Pancreas (tissue), 10 donors: ENCODE data around the gene NSD2. TPM values are rescaled to one million over a fixed set of nuclear protein-coding genes. Genes with fewer than 3 reads are reported as not detected.
A peak's percentile ranks its signal among the peaks of the same experiment; 100 is the strongest.

Experiments
- ATAC-seq, 4 donors: fragments of 200-7000 bp; cut with Tn5 transposase; one replicate each; pipeline versions ENCODE4 v1.8.0 to v1.9.1; 2020; ENCODE audit warnings: mild to moderate bottlenecking in 4 of 4, moderate library complexity in 4 of 4
- DNase-seq, 6 donors: peaks; one replicate each; pipeline ENCODE4 v3.0.0-alpha.2; 2020
- FAIRE-seq: peaks from 2 replicates; lab custom pipeline; 2012; peaks lifted over from hg19 to GRCh38; lab: Jason Lieb, UNC
- H3K27ac ChIP-seq, 4 donors: fragments of 200-600 bp; sonication (generic); 1 replicate in 3 of 4; 2 replicates in 1 of 4; pipeline versions ENCODE4 v1.5.0 to v1.8.0; 2020
- H3K27me3 ChIP-seq, 4 donors: fragments of 200-600 bp; one replicate each; pipeline ENCODE4 v1.8.0; 2021
- H3K36me3 ChIP-seq, 3 donors: fragments of 200-600 bp; sonication (generic) in 1 of 3; one replicate each; pipeline versions ENCODE4 v1.5.0 to v1.8.0; 2020 to 2021
- H3K4me1 ChIP-seq, 3 donors: fragments of 200-600 bp; one replicate each; pipeline ENCODE4 v1.8.0; 2021
- H3K4me3 ChIP-seq, 4 donors: fragments of 200-600 bp; sonication (generic) in 2 of 4; one replicate each; pipeline versions ENCODE4 v1.5.0 to v1.8.0; 2020 to 2021
- H3K9me3 ChIP-seq, 4 donors: fragments of 200-600 bp; one replicate each; pipeline ENCODE4 v1.8.0; 2021
- CTCF ChIP-seq, 4 donors: fragments of 200-600 bp; sonication (generic) in 3 of 4; IDR thresholded peaks; one replicate each; pipeline versions ENCODE4 v1.5.0 to v1.8.0; 2021; ENCODE audit warnings: antibody characterized with exemption in 4 of 4
- WGBS, 2 donors: extraction: QIAGEN DNeasy Blood & Tissue Kit; methylation state at CpG; one replicate each; pipeline ENCODE4 v1.1.7; 2013; 5-methylcytosine and 5-hydroxymethylcytosine counted together
- intact Hi-C, 3 donors: fragments of 100-400 bp; cut with DNase I; formaldehyde crosslinking; loops; one replicate each; pipeline versions ENCODE4 v1.11.1 to v1.14.2; 2022
- polyA plus RNA-seq, 2 donors: library from polyadenylated mRNA; stranded (reverse); fragments of 200-250 nt; gene quantifications; one replicate each; pipeline ENCODE4 v1.2.3, GENCODE V29; 2013
- total RNA-seq, 6 donors: library from RNA; stranded (reverse); fragmentation: NEBNext Ultra II Directional in 4 of 6; extraction: Animal tissue kit (Norgen Biotek cat#: 25700) in 4 of 6; gene quantifications; one replicate each; pipeline versions ENCODE4 v1.2.1 to v1.2.4, GENCODE V29; 2021 to 2023
- donor health status: healthy with polysubstance abuse.
- donor health status: DM: no; HTN: no; CAD: no; lungs with moderate emphysema.
- donor health status: DM: no; HTN: no; CAD: no.
- donor health status: control.
- donor health status: control.
- donor health status: Bipolar disorder and iron deficiency.
- donor health status: DM: yes; HTN: yes; CAD: no.
- donor health status: DM: no; HTN: no; CAD: no.
- donor health status: DM: no; HTN: no; CAD: no.
- donor health status: DM: yes; HTN: yes; CAD: no.

NSD2 gene
- total and polyA plus RNA-seq, 8 donors: 11.7 to 36.6 (median 22.4) TPM

GRCh38 chr4:1974840-1975239 lies 103.6 kb downstream of the NSD2 start:
- Histone ChIP-seq H3K4me1 (no peaks in the 10 kb centered on the region), H3K4me3 (no peak overlapping the region), H3K9me3 (no peaks in the 10 kb centered on the region), H3K27me3 (no peaks in the 10 kb centered on the region), H3K27ac (no peak overlapping the region), H3K36me3 (peaks cover 0 to 27% (median 4%) of the 10 kb centered on the region in 3 donors)
- DNase-seq (no peak), FAIRE-seq (no peak), ATAC-seq (no peak)
- 92 to 93% methylated on average over 8 of the region's 8 CpGs for WGBS, 2 donors
- TF ChIP-seq CTCF (IDR thresholded peaks at IDR 0.05): no peak
- intact Hi-C loops: no loop called here

GRCh38 chr4:1975391-1975801 lies 104.2 kb downstream of the NSD2 start:
- no peaks in the 10 kb centered on the region for H3K9me3 ChIP-seq
- DNase-seq (no peak), FAIRE-seq (no peak), ATAC-seq (no peak)
- H3K27ac ChIP-seq: no peak overlapping the region
- peaks cover 0 to 27% (median 4%) of the 10 kb centered on the region in 3 donors for H3K36me3 ChIP-seq
- H3K4me3 ChIP-seq: no peak overlapping the region
- 92 to 94% methylated on average over 14 of the region's 14 CpGs for WGBS, 2 donors
- no peaks in the 10 kb centered on the region for H3K4me1 ChIP-seq
- H3K27me3 ChIP-seq: no peaks in the 10 kb centered on the region
- intact Hi-C loops: no loop called here
- TF ChIP-seq CTCF (IDR thresholded peaks at IDR 0.05): no peak

- TF ChIP-seq CTCF (IDR thresholded peaks at IDR 0.05): no peak
- ATAC-seq (no peak), DNase-seq (peak in 1 of 6 donors; percentile 43), FAIRE-seq (no peak)
- Histone ChIP-seq H3K9me3 (no peaks in the 10 kb centered on the region), H3K27me3 (no peaks in the 10 kb centered on the region), H3K36me3 (peaks cover 0 to 27% (median 4%) of the 10 kb centered on the region in 3 donors), H3K27ac (no peak overlapping the region), H3K4me1 (no peaks in the 10 kb centered on the region), H3K4me3 (no peak overlapping the region)
- 89 to 94% methylated on average over 11 of the region's 11 CpGs for WGBS, 2 donors
- intact Hi-C loops: no loop called here
These were observed 104.7 kb downstream of the NSD2 start for GRCh38 chr4:1975880-1976279.

- intact Hi-C loops: no loop called here
- H3K27ac ChIP-seq: no peak overlapping the region
- no peak overlapping the region for H3K4me3 ChIP-seq
- 95% methylated on average over 33 to 35 of the region's 35 CpGs for WGBS, 2 donors
- no peak for TF ChIP-seq CTCF (IDR thresholded peaks at IDR 0.05)
- no peaks in the 10 kb centered on the region for H3K27me3 ChIP-seq
- FAIRE-seq (no peak), ATAC-seq (no peak), DNase-seq (peak in 1 of 6 donors; percentile 25)
- H3K4me1 ChIP-seq: no peaks in the 10 kb centered on the region
- H3K9me3 ChIP-seq: no peaks in the 10 kb centered on the region
- H3K36me3 ChIP-seq: peaks cover 0 to 27% (median 4%) of the 10 kb centered on the region in 3 donors
These were observed 105.5 kb downstream of the NSD2 start for GRCh38 chr4:1976416-1977352.

- no peak for TF ChIP-seq CTCF (IDR thresholded peaks at IDR 0.05)
- H3K27me3 ChIP-seq: no peaks in the 10 kb centered on the region
- H3K36me3 ChIP-seq: peaks cover 0 to 38% (median 4%) of the 10 kb centered on the region in 3 donors
- H3K27ac ChIP-seq: no peak overlapping the region
- H3K9me3 ChIP-seq: no peaks in the 10 kb centered on the region
- FAIRE-seq (no peak), DNase-seq (no peak), ATAC-seq (no peak)
- intact Hi-C loops: no loop called here
- H3K4me3 ChIP-seq: no peak overlapping the region
- 95 to 97% methylated on average over 13 of the region's 13 CpGs for WGBS, 2 donors
- no peaks in the 10 kb centered on the region for H3K4me1 ChIP-seq
These were observed 107.0 kb downstream of the NSD2 start for GRCh38 chr4:1978226-1978625.
